HG03575 (cell line): ENCODE data around the gene CFAP221.

ENCODE experiments used
- ATAC-seq: cut with Tn5 transposase; IDR thresholded peaks from one replicate; pipeline ENCODE4 v1.9.1; 2021; ENCODE audit not compliant: unreplicated experiment, insufficient number of reproducible peaks, low FRiP score; ENCODE audit errors: extremely low read depth

CFAP221 gene

DNA sequence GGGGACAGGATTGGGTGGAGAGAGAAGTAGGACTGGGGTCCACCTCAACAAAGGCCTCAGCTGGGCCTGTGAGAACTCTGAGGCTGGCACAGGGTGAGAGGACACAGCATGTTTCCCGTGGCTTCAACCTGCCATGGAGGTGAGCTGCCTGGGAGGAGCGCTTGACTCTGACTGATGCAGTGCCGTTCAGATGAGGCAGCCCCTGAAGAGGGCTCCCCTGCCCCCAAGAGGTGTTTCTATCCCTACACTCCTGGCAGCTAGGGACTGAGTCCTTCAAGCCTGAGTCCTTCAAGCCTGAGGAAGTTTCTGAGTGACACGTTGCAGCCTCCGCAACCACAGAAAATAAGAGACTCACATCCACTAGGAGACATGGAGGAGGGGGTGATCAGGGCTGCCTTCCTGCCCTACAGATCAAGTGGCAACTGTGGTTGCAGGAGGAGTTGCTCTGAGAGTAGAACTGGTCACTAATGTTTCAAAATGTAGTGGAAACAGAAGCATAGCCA, 85.1 kb downstream of the CFAP221 start:
- ATAC-seq, result no peak

DNA sequence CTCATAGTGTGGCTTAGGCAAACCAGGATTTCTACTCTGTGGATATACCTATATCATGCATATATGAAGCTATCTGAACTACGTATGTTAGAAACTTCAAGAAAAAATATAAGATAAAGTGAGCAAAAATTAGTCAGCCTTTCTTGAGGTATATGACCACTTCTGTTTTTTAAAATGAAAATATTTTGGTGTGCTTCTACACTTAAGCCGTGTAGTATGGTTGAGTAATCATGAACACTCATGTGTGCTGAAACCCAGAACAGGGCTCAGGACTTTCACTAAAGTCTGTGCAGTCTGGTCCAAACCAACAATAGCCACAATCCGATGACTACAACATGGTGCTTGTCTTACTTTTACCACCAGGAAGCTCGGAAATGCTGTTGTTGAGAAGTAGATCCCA, 85.9 kb downstream of the CFAP221 start:
- ATAC-seq, result no peak

GRCh38 chr2:119637371-119637770, 93.1 kb downstream of the CFAP221 start:
- no peak for ATAC-seq

DNA sequence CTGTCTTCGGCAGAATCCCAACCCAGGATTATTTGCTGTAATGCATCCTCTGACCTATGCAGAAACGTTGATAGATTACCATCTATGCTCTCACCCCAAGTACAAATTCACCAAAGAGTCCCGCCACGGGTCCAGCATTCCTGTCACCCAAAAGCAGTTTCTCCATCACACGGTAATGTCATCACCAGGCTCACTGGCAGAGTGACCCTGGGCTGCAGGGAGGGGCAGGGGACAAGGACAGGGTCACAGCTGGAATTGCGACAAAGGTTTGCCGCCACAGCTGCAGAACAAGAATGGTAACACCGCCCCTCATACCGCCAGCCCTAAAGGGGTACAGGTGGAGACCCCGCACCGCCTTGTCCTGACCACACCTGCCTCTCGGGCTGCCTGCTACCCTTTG, 94.0 kb downstream of the CFAP221 start:
- ATAC-seq, result no peak

- no peak for ATAC-seq
Observed at GRCh38 chr2:119638685-119639554, 94.7 kb downstream of the CFAP221 start.

- ATAC-seq, result no peak
Observed at GRCh38 chr2:119641562-119642258, 97.5 kb downstream of the CFAP221 start.

GRCh38 chr2:119644186-119644585, 99.9 kb downstream of the CFAP221 start:
- no peak for ATAC-seq

DNA sequence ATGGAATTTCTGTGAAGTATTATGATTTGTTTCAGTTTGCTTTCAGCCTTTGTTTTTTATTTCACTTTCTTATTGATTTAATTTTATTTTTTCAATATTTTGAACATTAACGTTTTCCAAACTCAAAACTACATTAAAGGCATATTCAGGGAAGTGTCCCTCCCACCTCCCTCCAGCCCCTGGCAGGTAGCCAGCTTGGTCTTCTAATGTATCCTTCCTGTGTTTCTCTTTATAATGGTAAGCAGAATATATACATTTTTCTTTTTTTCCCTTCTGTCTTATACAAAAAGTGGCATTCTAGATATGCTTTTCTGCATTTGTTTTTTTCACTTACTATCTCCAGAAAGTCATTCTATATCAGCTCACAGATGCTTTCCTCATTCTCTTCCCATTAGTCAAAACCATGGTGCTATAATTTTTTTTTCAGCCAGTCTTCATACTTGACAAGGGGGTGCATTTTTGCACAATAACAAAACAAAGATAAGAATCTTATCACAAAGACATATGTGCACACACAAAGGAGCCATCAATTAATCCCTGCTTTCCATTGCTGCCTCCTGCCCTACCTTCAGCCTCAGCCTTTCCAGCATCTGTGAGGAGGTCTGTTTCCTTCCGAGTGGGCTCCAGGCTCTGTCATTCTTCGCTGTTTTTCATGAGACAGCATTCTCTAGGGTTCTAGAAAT, 101.1 kb downstream of the CFAP221 start:
- ATAC-seq, result no peak

- no peak for ATAC-seq
Observed at GRCh38 chr2:119646149-119646548, 101.9 kb downstream of the CFAP221 start.

DNA sequence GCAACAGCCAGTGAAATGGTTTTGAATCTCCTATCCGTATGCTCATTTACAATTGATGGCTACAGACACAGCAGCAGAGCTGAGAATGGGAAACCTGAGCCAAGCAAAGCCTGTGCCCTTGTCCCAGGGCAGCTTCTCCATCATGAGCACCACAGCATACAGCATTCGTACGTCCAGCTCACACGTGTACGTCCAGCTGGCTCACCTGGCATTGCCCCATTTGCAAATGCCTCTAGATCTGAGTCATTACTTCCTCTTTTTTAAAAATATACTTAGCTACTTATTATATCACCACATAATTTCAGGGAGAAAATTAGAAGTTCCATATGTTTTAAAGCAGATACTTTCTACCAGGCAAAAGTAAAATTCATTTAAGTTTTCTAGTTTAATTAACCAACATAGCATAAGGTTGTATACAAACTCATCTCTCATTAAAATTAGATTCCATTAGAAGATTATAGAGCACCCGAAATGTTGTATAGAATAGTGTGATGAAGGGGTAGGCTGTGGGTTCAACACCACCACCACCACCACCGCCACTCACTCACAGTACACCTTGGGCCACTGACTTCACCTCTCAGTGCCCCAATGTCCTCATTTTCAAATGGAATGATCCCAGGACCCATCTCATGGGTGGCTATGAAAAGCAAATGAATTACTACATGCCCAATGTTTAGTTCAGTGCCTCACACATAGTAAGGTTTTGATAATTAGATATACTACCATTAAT, 103.4 kb downstream of the CFAP221 start:
- no peak for ATAC-seq

DNA sequence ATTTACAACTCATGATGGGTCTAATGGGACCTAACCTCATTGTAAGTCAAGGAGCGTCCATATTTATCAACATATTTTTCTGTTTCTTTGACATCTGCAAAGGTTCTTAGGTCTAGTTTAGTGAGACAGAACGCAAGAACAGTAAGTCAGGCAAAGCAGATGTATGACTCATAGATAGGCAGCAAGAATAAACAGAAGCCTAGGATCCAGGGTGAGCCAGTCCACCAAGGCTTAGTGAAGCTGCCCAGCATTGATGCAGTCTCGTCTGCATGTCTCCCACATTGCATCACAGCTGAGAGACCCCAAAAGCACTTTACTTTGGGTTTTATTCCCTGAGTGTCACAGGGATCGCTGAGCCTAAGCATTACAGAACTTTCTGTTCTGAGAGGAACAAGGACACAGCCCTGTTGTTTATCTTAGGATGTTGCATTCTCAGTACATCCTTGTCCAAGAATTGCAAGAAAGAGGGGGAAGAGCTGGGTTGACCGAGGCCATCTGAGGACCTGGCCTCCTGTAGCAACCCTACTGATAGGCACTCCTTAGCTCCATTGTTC, 105.2 kb downstream of the CFAP221 start:
- ATAC-seq, result no peak

- no peak for ATAC-seq
Observed at GRCh38 chr2:119650206-119650605, 106.0 kb downstream of the CFAP221 start.

DNA sequence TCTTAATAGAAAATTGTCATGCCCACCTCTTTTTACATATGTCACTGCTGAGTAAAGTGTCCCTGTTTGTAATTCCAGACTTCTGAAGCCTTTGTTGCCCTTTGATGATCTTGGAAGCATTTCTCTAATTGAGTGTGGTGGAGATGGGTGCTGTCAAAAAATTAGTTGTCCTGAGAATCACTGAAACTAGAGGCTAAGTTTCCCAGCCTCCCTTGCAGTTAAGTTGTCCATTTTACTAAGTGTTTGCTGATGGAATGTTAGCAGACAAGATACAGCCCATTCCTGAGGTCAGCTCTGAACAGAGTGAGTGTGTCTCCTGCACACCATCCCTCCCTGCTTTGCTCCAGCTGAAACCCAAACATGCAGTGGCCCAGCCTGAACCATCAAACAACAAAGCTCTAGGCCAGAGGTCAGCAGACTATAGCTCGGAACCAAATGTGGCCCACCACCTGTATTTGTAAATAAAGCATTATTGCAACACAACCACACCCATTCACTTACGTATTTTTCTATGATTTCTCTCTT, 106.7 kb downstream of the CFAP221 start:
- ATAC-seq, result no peak

DNA sequence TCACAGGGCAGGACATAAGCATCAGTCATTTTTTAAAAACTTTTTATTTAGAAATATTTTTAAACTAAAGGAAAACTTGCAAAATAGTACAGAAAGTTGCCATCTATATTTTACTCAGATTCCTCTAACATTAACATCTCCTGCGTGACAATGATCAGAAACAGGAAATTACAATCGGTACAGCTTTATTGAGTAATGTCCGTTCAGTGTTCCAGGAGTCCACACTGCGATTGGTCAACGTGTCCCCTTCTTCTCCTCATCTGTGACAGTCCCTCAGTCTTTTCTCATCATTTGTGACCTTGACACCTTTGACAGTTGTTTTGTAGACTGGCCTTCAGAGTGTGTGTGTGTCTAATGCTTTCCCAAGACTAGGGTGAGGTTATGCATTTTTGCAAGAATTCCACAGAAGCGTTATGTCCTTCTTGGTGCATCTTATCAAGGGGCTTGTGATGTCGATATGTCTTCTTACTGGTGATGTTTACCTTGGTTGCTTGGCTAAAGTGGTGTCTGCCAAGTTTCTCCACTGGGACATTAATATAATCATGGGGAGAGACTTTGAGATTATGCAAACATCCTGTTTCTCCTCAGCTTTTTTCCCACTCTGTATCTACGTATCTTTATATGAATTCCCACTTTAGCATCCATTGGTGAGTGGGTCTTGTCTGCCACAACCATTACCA, 113.4 kb downstream of the CFAP221 start:
- no peak for ATAC-seq

- no peak for ATAC-seq
Observed at GRCh38 chr2:119659601-119660342, 115.5 kb downstream of the CFAP221 start.

- no peak for ATAC-seq
Observed at GRCh38 chr2:119660343-119660658, 116.1 kb downstream of the CFAP221 start.

DNA sequence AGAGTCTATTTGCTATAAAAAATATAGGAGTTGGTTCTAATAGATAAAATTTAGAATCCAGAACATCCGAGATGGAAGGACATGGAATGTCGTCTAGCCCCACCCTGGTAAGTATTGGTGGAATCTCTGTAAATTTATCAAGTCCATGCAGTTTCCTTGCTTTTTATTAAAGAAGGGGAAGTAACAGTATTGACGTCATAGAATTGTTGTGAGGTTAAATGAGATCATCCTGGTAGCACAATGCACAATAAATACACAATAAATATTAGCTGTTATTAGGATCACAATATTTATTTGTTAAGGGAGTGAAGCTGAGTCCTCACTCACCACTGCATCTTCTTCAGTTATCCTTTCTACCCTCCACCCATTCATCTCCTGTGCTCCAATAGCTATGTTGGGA, 118.0 kb downstream of the CFAP221 start:
- ATAC-seq, result no peak

- ATAC-seq, result no peak
Observed at GRCh38 chr2:119668546-119668945, 124.3 kb downstream of the CFAP221 start.
